Psoas muscle (tissue), 8 donors: ENCODE measurements around the gene ZAP70. TPM values are rescaled to one million over a fixed set of nuclear protein-coding genes. Genes with fewer than 3 reads are reported as not detected.
"Not testable (repeated sequence)": the region's sequence is repeated elsewhere in the genome, so short reads cannot be mapped to it uniquely, and the experiment has no call there.

Experiments
- ATAC-seq, 4 donors: fragments of 200-7000 bp; cut with Tn5 transposase; one replicate each; pipeline ENCODE4 v1.9.1; 2020; ENCODE audit warnings: moderate library complexity in 3 of 4, mild to moderate bottlenecking in 2 of 4
- DNase-seq, 2 donors: peaks; one replicate each; pipeline ENCODE4 v3.0.0-alpha.2; 2020
- H3K27ac ChIP-seq: fragments of 200-600 bp; one replicate; pipeline ENCODE4 v1.8.0; 2022
- H3K27me3 ChIP-seq, 3 donors: fragments of 200-600 bp in 1 of 3; one replicate each; pipeline versions ENCODE4 v1.6.1 to v1.8.0; 2013 to 2022; ENCODE audit warnings: low read length in 2 of 3, mild to moderate bottlenecking in 2 of 3, moderate library complexity in 1 of 3; ENCODE audit not compliant: insufficient read depth in 3 of 3
- H3K36me3 ChIP-seq, 2 donors: fragments of 200-600 bp in 1 of 2; one replicate each; pipeline versions ENCODE4 v1.6.1 to v1.8.0; 2013 to 2022; ENCODE audit warnings: low read depth in 1 of 2, mild to moderate bottlenecking in 1 of 2, moderate library complexity in 1 of 2; ENCODE audit not compliant: insufficient read depth in 1 of 2
- H3K4me1 ChIP-seq: fragments of 200-600 bp; one replicate; pipeline ENCODE4 v1.8.0; 2022
- H3K4me3 ChIP-seq: fragments of 200-600 bp; one replicate; pipeline ENCODE4 v1.8.0; 2022; ENCODE audit warnings: mild to moderate bottlenecking
- H3K9me3 ChIP-seq: fragments of 200-600 bp; one replicate; pipeline ENCODE4 v1.8.0; 2022
- WGBS, 3 donors: extraction: QIAGEN DNeasy Blood & Tissue Kit; methylation state at CpG; one replicate each; pipeline versions ENCODE4 v1.1.6 to v1.1.7; 2013; 5-methylcytosine and 5-hydroxymethylcytosine counted together
- intact Hi-C, 2 donors: fragments of 100-400 bp; cut with DNase I; formaldehyde crosslinking; loops; one replicate each; pipeline versions ENCODE4 v1.11.0 to v1.14.2; 2022
- polyA plus RNA-seq, 3 donors: library from polyadenylated mRNA; stranded (reverse); fragments of 200-250 nt; gene quantifications; one replicate each; pipeline ENCODE4 v1.2.3, GENCODE V29; 2013
- total RNA-seq, 4 donors: library from RNA; stranded (reverse); fragmentation: NEBNext Ultra II Directional in 2 of 4; extraction: Animal tissue kit (Norgen Biotek cat#: 25700) in 2 of 4; gene quantifications; one replicate each; pipeline versions ENCODE4 v1.2.1 to v1.2.4, GENCODE V29; 2021 to 2023
- TF ChIP-seq, protein P1 (sequence below): fragments of 200-600 bp; IDR thresholded peaks from one replicate; pipeline ENCODE4 v1.8.0; 2022; ENCODE audit warnings: antibody characterized with exemption
- donor health status: healthy with polysubstance abuse.
- donor health status: DM: no; HTN: no; CAD: no; lungs with moderate emphysema.
- donor health status: Bipolar disorder and iron deficiency.
- donor health status: healthy.
- donor health status: DM: yes; HTN: yes; CAD: no.
- donor health status: DM: no; HTN: no; CAD: no.
- donor health status: DM: no; HTN: no; CAD: no.
- donor health status: DM: yes; HTN: yes; CAD: no.

ZAP70 gene
- total and polyA plus RNA-seq, 7 donors = 0.40 to 1.2 (median 0.74) TPM

GRCh38 chr2:97673915-97674283 is 39.5 kb upstream of the ZAP70 start:
- ATAC-seq (no peak), DNase-seq (no peak)
- intact Hi-C loops = no loop called here
- WGBS, 3 donors = 72 to 82% (median 79%) methylated on average over 8 of the region's 8 CpGs
- H3K9me3 ChIP-seq = no peaks in the 10 kb centered on the region
- no peaks in the 10 kb centered on the region for H3K36me3 ChIP-seq
- no peaks in the 10 kb centered on the region for H3K4me1 ChIP-seq
- no peak overlapping the region for H3K4me3 ChIP-seq
- no peaks in the 10 kb centered on the region for H3K27me3 ChIP-seq
- no peak overlapping the region for H3K27ac ChIP-seq
- TF ChIP-seq, protein P1, sequence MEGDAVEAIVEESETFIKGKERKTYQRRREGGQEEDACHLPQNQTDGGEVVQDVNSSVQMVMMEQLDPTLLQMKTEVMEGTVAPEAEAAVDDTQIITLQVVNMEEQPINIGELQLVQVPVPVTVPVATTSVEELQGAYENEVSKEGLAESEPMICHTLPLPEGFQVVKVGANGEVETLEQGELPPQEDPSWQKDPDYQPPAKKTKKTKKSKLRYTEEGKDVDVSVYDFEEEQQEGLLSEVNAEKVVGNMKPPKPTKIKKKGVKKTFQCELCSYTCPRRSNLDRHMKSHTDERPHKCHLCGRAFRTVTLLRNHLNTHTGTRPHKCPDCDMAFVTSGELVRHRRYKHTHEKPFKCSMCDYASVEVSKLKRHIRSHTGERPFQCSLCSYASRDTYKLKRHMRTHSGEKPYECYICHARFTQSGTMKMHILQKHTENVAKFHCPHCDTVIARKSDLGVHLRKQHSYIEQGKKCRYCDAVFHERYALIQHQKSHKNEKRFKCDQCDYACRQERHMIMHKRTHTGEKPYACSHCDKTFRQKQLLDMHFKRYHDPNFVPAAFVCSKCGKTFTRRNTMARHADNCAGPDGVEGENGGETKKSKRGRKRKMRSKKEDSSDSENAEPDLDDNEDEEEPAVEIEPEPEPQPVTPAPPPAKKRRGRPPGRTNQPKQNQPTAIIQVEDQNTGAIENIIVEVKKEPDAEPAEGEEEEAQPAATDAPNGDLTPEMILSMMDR = no peak

- intact Hi-C loops = no loop called here
- H3K27ac ChIP-seq = no peak overlapping the region
- no peaks in the 10 kb centered on the region for H3K36me3 ChIP-seq
- no peak for ATAC-seq
- 66 to 71% (median 70%) methylated on average over 5 of the region's 5 CpGs for WGBS, 3 donors
- H3K9me3 ChIP-seq = peaks cover 5% of the 10 kb centered on the region
- TF ChIP-seq, protein P1 = no peak
- H3K4me1 ChIP-seq = no peaks in the 10 kb centered on the region
- H3K27me3 ChIP-seq = no peaks in the 10 kb centered on the region
- H3K4me3 ChIP-seq = no peak overlapping the region
- DNase-seq = no peak
Measured at GRCh38 chr2:97675430-97676113, 37.8 kb upstream of the ZAP70 start.

DNA sequence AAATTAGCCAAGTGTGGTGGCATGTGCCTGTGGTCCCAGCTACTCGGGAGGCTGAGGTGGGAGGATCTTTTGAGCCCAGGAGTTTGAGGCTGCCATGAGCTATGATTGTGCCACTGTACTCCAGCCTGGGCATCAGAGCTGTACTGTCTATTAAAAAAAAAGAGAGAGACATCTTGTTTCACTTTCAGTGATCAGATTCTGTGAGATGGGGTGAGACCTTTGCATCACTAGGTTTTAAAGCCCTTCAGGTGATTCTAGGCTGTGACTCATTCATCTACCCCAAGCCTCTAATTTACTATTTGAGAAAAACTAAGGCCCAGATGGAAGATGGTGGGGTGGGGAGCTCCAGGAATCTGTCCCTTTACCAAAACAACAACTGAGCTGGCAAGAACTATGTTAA is 36.8 kb upstream of the ZAP70 start:
- no peak overlapping the region for H3K4me3 ChIP-seq
- no peaks in the 10 kb centered on the region for H3K36me3 ChIP-seq
- 97 to 100% (median 100%) methylated on average over 1 of the region's 1 CpG for WGBS, 3 donors
- TF ChIP-seq, protein P1 = no peak
- intact Hi-C loops = no loop called here
- H3K27me3 ChIP-seq = no peaks in the 10 kb centered on the region
- no peaks in the 10 kb centered on the region for H3K4me1 ChIP-seq
- no peak for DNase-seq
- no peak for ATAC-seq
- H3K27ac ChIP-seq = no peak overlapping the region
- peaks cover 5% of the 10 kb centered on the region for H3K9me3 ChIP-seq

DNA sequence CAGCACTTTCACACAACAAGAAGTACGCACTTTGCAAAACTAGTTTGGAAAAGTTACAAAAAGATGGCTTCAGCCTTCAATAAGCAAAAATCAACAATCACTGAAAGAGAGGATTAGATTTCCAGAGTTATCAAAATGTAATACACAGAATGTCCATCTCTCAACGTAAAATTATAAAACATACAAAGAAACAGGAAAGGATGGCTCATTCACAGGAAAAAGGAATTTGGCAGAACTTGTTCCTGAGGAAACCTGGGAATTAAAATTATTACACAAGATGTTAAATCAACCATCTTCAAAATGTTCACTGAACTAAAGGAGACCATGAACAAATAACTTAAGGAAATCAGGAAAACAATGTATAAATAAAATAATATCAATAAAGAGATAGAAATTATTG is 35.9 kb upstream of the ZAP70 start:
- H3K4me1 ChIP-seq = no peaks in the 10 kb centered on the region
- intact Hi-C loops = no loop called here
- H3K36me3 ChIP-seq = no peaks in the 10 kb centered on the region
- WGBS, 3 donors = 87 to 91% (median 89%) methylated on average over 2 of the region's 2 CpGs
- no peaks in the 10 kb centered on the region for H3K27me3 ChIP-seq
- DNase-seq (no peak), ATAC-seq (no peak)
- peaks cover 5% of the 10 kb centered on the region for H3K9me3 ChIP-seq
- TF ChIP-seq, protein P1 = no peak
- H3K4me3 ChIP-seq = no peak overlapping the region
- H3K27ac ChIP-seq = no peak overlapping the region

DNA sequence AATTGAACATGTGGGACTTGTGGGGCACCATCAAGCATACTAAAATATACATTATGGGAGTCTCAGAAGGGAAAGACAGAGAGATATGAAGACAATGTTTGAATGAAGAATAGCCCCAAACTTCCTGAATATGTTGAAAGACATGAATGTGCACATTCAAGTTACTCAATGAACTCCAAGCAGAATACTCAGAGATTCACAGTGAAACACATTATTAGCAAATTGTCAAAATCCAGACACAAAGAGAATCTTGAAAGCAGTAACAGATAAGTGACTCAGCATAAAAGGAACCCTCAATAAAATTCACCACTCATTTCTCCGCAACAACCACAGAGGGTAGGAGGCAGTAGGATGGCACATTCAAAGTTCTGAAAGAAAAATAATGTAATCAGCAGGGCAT is 35.1 kb upstream of the ZAP70 start:
- ATAC-seq = no peak
- 94 to 100% (median 95%) methylated on average over 1 of the region's 1 CpG for WGBS, 3 donors

GRCh38 chr2:97687235-97687634 is 26.1 kb upstream of the ZAP70 start:
- intact Hi-C loops, ATAC-seq, H3K9me3 ChIP-seq, H3K4me1 ChIP-seq, DNase-seq, H3K4me3 ChIP-seq, H3K36me3 ChIP-seq, H3K27ac ChIP-seq, H3K27me3 ChIP-seq: not testable (repeated sequence)
- WGBS, 3 donors = 96 to 98% (median 96%) methylated on average over 2 of the region's 3 CpGs

More for the DNA sequence above, 35.1 kb upstream of the ZAP70 start:
- intact Hi-C loops = no loop called here
- peaks cover 5% of the 10 kb centered on the region for H3K9me3 ChIP-seq
- no peak overlapping the region for H3K27ac ChIP-seq
- no peak for DNase-seq
- H3K36me3 ChIP-seq = no peaks in the 10 kb centered on the region
- TF ChIP-seq, protein P1 = no peak
- no peaks in the 10 kb centered on the region for H3K27me3 ChIP-seq
- H3K4me1 ChIP-seq = no peaks in the 10 kb centered on the region
- H3K4me3 ChIP-seq = no peak overlapping the region
